Fibroblast of skin of right quadriceps (primary cell): ENCODE results near the gene HNRNPA0.

Experiments
- DNase-seq: peaks from one replicate; pipeline ENCODE4 v3.0.0-alpha.2; 2013

HNRNPA0 gene

GRCh38 chr5:137716337-137716736, 37.8 kb downstream of the HNRNPA0 start:
- DNase-seq: no peak

GRCh38 chr5:137715456-137715855, 38.7 kb downstream of the HNRNPA0 start:
- DNase-seq: no peak

GRCh38 chr5:137714946-137715345, 39.2 kb downstream of the HNRNPA0 start:
- no peak for DNase-seq

- no peak for DNase-seq
These were observed 39.7 kb downstream of the HNRNPA0 start for GRCh38 chr5:137714494-137714893.

- DNase-seq: no peak
These were observed 42.0 kb downstream of the HNRNPA0 start for GRCh38 chr5:137712139-137712667.

- peak; percentile 50 for DNase-seq
These were observed 44.1 kb downstream of the HNRNPA0 start for GRCh38 chr5:137710086-137710485.

GRCh38 chr5:137708796-137709559, 45.2 kb downstream of the HNRNPA0 start:
- no peak for DNase-seq

- no peak for DNase-seq
These were observed 46.1 kb downstream of the HNRNPA0 start for GRCh38 chr5:137708062-137708461.

GRCh38 chr5:137706841-137707240, 47.3 kb downstream of the HNRNPA0 start:
- peak; percentile 31 for DNase-seq

GRCh38 chr5:137705106-137705505, 49.1 kb downstream of the HNRNPA0 start:
- DNase-seq: no peak

- no peak for DNase-seq
These were observed 50.6 kb downstream of the HNRNPA0 start for GRCh38 chr5:137703565-137703964.

- DNase-seq: peak; percentile 5
These were observed 53.9 kb downstream of the HNRNPA0 start for GRCh38 chr5:137700282-137700680.

GRCh38 chr5:137699336-137700281, 54.6 kb downstream of the HNRNPA0 start:
- DNase-seq: no peak

GRCh38 chr5:137696481-137696880, 57.7 kb downstream of the HNRNPA0 start:
- peak; percentile 32 for DNase-seq

- DNase-seq: no peak
These were observed 58.3 kb downstream of the HNRNPA0 start for GRCh38 chr5:137695651-137696428.
